Fibroblast of pulmonary artery (primary cell): ENCODE data around the gene ALKBH2.
A peak's percentile ranks its signal among the peaks of the same experiment; 100 is the strongest.

Experiments used
- DNase-seq: peaks from one replicate; pipeline ENCODE4 v3.0.0-alpha.2; 2010; ENCODE audit warnings: low read depth
- H3K4me3 ChIP-seq: replicated peaks from 2 replicates; pipeline ENCODE4 v1.5.1; 2011; ENCODE audit warnings: low read depth, mild to moderate bottlenecking, control low read depth, low read length, moderate library complexity
- TF ChIP-seq, protein P1 (sequence below): IDR thresholded peaks from 2 replicates; pipeline ENCODE4 v1.5.1; 2011; ENCODE audit warnings: mild to moderate bottlenecking, control low read depth, low read length, inconsistent platforms; ENCODE audit errors: missing control alignments

ALKBH2 gene

DNA sequence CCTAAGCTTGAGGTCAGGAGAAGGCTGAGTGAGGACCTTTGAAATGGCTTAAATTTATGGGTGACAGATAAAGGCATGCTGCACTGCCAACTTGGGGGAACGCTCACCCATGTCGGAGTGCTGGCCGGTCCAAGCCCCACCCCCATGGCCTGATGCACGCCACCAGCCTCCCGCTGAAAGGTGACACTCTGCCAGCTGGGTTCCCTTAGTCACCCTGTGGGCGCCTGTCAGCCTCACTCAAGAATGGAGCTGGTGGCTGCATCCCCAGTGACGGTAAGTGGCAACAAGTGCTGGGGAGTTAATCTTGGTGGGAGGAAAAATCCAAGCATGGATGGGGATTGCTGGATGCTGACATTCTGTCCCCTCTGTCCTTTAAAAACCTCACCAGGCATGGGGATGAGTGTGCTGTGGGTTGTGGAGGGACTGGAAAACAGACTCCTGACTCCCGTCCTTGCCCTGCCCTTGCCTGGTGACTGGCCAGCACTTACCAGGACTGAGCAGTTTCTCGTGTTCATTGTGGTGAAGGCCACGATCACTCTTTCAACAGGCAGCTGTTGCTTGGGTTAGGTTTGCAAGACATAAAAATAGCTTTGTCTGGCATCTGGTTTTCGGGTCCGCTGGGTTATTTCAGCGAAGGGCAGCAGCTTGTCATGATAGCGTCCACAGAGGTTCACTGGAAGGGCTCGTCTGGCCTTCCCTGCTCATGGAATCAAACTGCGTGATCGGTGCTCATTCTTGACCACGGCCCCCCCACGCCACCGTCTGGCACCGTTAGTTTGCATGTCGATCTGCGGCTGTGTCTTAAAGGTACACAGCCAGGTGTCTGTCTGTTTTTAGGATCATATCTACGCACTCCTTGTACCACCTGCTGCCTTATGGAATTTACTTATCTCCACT, 38.1 kb upstream of the ALKBH2 start:
- DNase-seq = no peak
- H3K4me3 ChIP-seq = no peak overlapping the region
- TF ChIP-seq, protein P1, sequence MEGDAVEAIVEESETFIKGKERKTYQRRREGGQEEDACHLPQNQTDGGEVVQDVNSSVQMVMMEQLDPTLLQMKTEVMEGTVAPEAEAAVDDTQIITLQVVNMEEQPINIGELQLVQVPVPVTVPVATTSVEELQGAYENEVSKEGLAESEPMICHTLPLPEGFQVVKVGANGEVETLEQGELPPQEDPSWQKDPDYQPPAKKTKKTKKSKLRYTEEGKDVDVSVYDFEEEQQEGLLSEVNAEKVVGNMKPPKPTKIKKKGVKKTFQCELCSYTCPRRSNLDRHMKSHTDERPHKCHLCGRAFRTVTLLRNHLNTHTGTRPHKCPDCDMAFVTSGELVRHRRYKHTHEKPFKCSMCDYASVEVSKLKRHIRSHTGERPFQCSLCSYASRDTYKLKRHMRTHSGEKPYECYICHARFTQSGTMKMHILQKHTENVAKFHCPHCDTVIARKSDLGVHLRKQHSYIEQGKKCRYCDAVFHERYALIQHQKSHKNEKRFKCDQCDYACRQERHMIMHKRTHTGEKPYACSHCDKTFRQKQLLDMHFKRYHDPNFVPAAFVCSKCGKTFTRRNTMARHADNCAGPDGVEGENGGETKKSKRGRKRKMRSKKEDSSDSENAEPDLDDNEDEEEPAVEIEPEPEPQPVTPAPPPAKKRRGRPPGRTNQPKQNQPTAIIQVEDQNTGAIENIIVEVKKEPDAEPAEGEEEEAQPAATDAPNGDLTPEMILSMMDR = no peak

DNA sequence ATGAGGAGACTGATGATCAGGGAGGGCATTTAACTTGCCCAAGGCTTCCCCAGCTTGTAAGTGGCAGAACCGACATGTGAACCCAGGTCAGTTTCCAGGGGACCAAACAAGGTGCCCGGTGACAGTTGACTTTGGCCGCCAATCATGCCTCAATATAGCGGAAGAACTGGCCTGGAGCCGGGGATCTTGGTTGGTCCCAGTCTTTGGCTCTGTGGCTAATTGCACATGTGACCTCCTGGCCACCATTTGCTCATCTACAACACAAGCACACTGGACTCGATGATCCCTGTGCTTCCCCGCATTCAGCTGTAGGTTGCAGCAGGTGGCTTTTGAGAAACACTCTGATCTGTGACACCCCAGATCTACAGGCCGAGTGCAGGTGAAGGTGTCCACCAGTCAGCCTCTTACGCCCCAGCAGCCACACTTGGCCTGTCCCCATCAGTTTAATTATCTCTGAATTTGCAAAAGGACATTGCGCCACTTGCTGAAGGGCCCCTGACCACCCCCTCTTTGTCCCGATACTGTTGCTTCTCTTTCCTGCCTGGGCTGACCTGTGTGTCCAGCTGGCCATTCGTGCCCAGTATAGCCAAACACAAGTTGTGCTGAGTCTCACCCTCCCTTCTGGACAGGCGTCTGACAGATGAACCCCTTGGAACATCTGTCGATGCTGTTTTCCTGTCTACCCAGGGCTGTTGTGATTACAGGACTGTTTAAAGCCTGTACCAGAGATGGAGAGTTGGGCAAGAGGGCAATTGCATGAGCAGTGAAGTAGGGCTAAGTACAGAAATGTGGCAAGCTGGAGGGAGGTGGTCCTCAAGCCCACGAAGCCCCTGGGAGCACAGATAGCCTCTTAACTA, 37.3 kb upstream of the ALKBH2 start:
- H3K4me3 ChIP-seq = no peak overlapping the region
- TF ChIP-seq, protein P1 = no peak
- DNase-seq = no peak

DNA sequence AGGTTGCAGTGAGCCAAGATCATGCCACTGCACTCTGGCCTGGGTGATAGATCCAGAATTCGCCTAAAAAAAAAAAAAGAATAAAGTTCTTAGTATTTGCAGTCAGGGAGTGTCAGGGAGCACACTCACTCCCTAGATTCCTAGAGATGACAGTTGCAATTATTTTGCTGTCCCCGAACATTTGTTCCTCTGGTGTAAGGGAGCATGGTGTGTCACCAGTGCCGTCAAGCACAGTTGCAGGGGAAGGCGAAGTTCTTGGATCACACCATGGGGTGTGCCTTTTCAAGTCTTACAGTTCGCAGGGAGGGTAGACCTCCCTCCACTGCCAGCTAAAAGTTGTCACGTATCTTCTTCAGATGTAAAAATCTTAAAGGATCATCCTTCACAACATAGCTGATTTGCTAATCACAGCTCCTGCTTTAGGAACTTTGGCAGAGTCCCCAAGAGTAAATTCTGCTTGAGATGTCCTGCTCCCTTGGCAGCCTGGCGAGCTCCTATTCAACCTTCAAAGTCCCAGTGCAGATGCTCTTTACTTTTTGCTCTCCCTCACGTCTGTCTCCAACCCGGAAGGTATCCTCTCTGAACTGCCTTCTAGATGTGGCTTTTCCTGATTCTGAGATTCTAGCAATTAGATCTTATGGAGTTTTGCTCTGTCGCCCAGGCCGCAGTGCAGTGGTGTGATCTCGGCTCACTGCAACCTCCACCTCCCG, 34.4 kb upstream of the ALKBH2 start:
- H3K4me3 ChIP-seq = no peak overlapping the region
- no peak for DNase-seq
- TF ChIP-seq, protein P1 = no peak

DNA sequence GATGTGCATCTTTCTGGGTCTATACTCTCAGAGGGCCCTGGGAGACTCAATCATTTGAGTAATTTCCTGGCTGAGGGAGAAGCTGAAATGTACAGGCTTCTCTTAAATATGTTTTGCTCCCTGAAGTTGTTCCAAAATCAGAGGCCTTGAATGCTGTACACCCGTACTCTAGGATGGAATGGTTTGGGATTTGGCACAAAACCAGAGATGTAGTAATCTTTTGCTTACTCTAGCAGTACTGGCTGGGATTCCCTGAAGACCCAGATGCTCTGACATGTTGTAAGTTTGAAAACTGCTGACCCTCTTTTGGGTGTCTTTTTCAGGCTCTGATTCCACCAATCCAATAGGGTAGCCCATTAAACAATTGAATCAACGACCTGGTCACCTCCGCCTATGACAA, 33.5 kb upstream of the ALKBH2 start:
- peak; percentile 45 for DNase-seq
- TF ChIP-seq, protein P1 = no peak
- H3K4me3 ChIP-seq = no peak overlapping the region

DNA sequence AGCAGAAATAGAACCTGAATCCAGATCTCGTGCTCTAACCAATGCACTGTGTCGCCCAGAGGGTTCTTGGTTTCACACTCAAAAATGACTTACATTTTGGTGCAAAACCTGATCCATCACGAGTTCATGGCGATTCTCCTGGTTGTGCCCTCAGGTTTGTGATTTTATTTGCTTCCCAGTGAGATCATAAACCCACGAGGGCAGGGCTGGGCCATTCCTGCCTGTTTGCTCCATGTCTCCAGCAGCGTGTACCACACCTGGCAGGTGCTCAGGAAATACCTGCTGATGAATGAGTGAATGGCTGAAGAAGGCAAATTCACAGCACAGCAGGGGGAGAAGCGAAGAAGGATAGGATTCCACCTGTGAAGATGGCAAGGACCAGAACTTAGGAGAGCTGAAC, 32.5 kb upstream of the ALKBH2 start:
- TF ChIP-seq, protein P1 = no peak
- no peak for DNase-seq
- no peak overlapping the region for H3K4me3 ChIP-seq

DNA sequence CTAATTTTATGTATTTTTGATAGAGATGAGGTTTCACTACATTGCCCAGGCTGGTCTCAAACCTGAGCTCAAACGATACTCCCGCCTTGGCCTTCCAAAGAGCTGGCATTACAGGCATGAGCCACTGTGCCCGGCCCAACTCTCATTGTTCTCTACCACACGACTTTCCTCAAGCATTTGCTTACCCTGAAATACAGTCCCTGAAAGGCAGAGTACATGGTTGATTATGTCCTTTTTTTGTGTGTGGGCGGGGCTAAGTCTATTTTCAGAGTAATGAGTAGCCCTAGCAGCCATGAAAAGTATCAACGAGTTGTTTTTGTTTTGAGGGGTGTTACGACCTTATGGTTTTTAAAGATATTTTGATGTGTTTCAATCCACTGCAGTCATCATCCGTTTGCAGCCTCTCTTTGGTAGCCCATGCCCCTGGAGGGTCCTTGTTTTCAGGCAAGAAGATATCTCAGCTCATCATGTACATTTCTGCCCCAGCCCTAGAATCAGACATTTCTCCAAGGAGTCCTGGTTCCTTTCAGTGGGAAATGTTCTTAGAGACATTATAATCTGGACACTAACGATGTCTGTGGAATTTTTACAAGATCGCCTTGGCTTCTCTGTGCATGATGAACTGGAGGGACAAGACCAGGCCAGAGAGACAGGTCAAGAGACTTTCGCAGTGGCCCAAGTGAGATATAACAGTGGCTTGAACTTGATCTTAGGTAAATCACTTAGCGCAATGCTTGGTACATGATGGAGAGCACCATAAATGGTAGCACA, 31.8 kb upstream of the ALKBH2 start:
- H3K4me3 ChIP-seq = no peak overlapping the region
- TF ChIP-seq, protein P1 = no peak
- no peak for DNase-seq
